Spinal cord (tissue), 10 donors: ENCODE measurements around the gene MSH3. TPM values are rescaled to one million over a fixed set of nuclear protein-coding genes. Genes with fewer than 3 reads are reported as not detected.

Experiments used
- DNase-seq, 6 donors: peaks; one replicate each; pipeline versions ENCODE4 v3.0.0 to v3.0.0-alpha.2; 2013 to 2015; ENCODE audit warnings: low spot score in 6 of 6, low read depth in 4 of 6
- H3K27ac ChIP-seq: one replicate; pipeline ENCODE4 v1.5.1; 2013; ENCODE audit warnings: low read depth, low read length, control low read depth
- H3K27me3 ChIP-seq: one replicate; pipeline ENCODE4 v1.6.1; 2013; ENCODE audit warnings: low read length; ENCODE audit not compliant: control insufficient read depth, insufficient read depth
- H3K36me3 ChIP-seq: one replicate; pipeline ENCODE4 v1.6.1; 2013; ENCODE audit warnings: low read length; ENCODE audit not compliant: control insufficient read depth, insufficient read depth
- H3K4me1 ChIP-seq: one replicate; pipeline ENCODE4 v1.6.1; 2013; ENCODE audit warnings: low read length; ENCODE audit not compliant: control insufficient read depth, insufficient read depth
- H3K4me3 ChIP-seq: one replicate; pipeline ENCODE4 v1.5.1; 2013; ENCODE audit warnings: low read depth, low read length, control low read depth
- H3K9me3 ChIP-seq: one replicate; pipeline ENCODE4 v1.6.1; 2013; ENCODE audit warnings: low read length; ENCODE audit not compliant: control insufficient read depth, insufficient read depth
- WGBS: methylation state at CpG from one replicate; pipeline ENCODE4 v1.1.5; 2013; ENCODE audit warnings: missing lambda C conversion rate; ENCODE audit not compliant: insufficient coverage; 5-methylcytosine and 5-hydroxymethylcytosine counted together
- polyA plus RNA-seq, 2 donors: library from polyadenylated mRNA; unstranded; fragments of 120-200 nt; gene quantifications; one replicate each; pipeline ENCODE4 v1.2.1, GENCODE V29; 2013; ENCODE audit not compliant: insufficient read length in 2 of 2
- total RNA-seq, 2 donors: library from RNA; depleted of rRNA in 1 of 2; stranded (reverse); fragments of 120-200 nt in 1 of 2; fragments of >200 nt in 1 of 2; gene quantifications; one replicate each; pipeline versions ENCODE4 v1.2.3 to v1.2.4, GENCODE V29; 2013 to 2014
- donor health status: healthy.

MSH3 gene
- total and polyA plus RNA-seq, 4 donors, result 9.4 to 29.0 (median 15.9) TPM

- DNase-seq, result no peak
- H3K36me3 ChIP-seq, result no peaks in the 10 kb centered on the region
- 100% methylated on average over 1 of the region's 2 CpGs for WGBS
- no peaks in the 10 kb centered on the region for H3K27me3 ChIP-seq
- no peaks in the 10 kb centered on the region for H3K9me3 ChIP-seq
- H3K27ac ChIP-seq, result no peak overlapping the region
- H3K4me3 ChIP-seq, result no peak overlapping the region
- no peaks in the 10 kb centered on the region for H3K4me1 ChIP-seq
These were observed 31.7 kb upstream of the MSH3 start for GRCh38 chr5:80622756-80623155.

GRCh38 chr5:80623999-80624398 is 30.5 kb upstream of the MSH3 start:
- WGBS, result 34% methylated on average over 4 of the region's 4 CpGs
- Histone ChIP-seq H3K36me3 (no peaks in the 10 kb centered on the region), H3K4me3 (no peak overlapping the region), H3K27ac (no peak overlapping the region), H3K9me3 (no peaks in the 10 kb centered on the region), H3K27me3 (no peaks in the 10 kb centered on the region), H3K4me1 (no peaks in the 10 kb centered on the region)
- DNase-seq, result no peak

- H3K27ac ChIP-seq, result no peak overlapping the region
- no CpG with 5 or more reads among the region's 5 CpGs for WGBS
- no peak overlapping the region for H3K4me3 ChIP-seq
- no peaks in the 10 kb centered on the region for H3K9me3 ChIP-seq
- DNase-seq, result no peak
- H3K36me3 ChIP-seq, result peaks cover 4% of the 10 kb centered on the region
- H3K4me1 ChIP-seq, result no peaks in the 10 kb centered on the region
- no peaks in the 10 kb centered on the region for H3K27me3 ChIP-seq
These were observed 29.2 kb upstream of the MSH3 start for GRCh38 chr5:80625230-80625629.

GRCh38 chr5:80629281-80629680 is 25.2 kb upstream of the MSH3 start:
- Histone ChIP-seq H3K4me3 (no peak overlapping the region), H3K4me1 (no peaks in the 10 kb centered on the region), H3K36me3 (peaks cover 7% of the 10 kb centered on the region), H3K27ac (no peak overlapping the region), H3K27me3 (no peaks in the 10 kb centered on the region), H3K9me3 (no peaks in the 10 kb centered on the region)
- DNase-seq, result no peak

GRCh38 chr5:80631278-80632259 is 22.9 kb upstream of the MSH3 start:
- no peak overlapping the region for H3K27ac ChIP-seq
- WGBS, result 96% methylated on average over 3 of the region's 11 CpGs
- no peaks in the 10 kb centered on the region for H3K9me3 ChIP-seq
- no peak overlapping the region for H3K4me3 ChIP-seq
- no peak for DNase-seq
- H3K36me3 ChIP-seq, result peaks cover 9% of the 10 kb centered on the region
- H3K4me1 ChIP-seq, result no peaks in the 10 kb centered on the region
- H3K27me3 ChIP-seq, result no peaks in the 10 kb centered on the region

- no CpG with 5 or more reads among the region's 2 CpGs for WGBS
- no peak overlapping the region for H3K4me3 ChIP-seq
- H3K9me3 ChIP-seq, result no peaks in the 10 kb centered on the region
- H3K27me3 ChIP-seq, result no peaks in the 10 kb centered on the region
- no peak overlapping the region for H3K27ac ChIP-seq
- no peak for DNase-seq
- H3K4me1 ChIP-seq, result no peaks in the 10 kb centered on the region
- peaks cover 9% of the 10 kb centered on the region for H3K36me3 ChIP-seq
These were observed 21.8 kb upstream of the MSH3 start for GRCh38 chr5:80632700-80633099.

- no peak overlapping the region for H3K27ac ChIP-seq
- H3K36me3 ChIP-seq, result peaks cover 10% of the 10 kb centered on the region
- no peaks in the 10 kb centered on the region for H3K27me3 ChIP-seq
- no peaks in the 10 kb centered on the region for H3K4me1 ChIP-seq
- no peak overlapping the region for H3K4me3 ChIP-seq
- peak in 1 of 6 donors; percentile 69 for DNase-seq
- H3K9me3 ChIP-seq, result no peaks in the 10 kb centered on the region
These were observed 20.3 kb upstream of the MSH3 start for GRCh38 chr5:80634193-80634592.

- WGBS, result no CpG with 5 or more reads among the region's 4 CpGs
These were observed 13.1 kb upstream of the MSH3 start for GRCh38 chr5:80641353-80641752.

GRCh38 chr5:80644900-80645299 is 9.6 kb upstream of the MSH3 start:
- H3K36me3 ChIP-seq, result peaks cover 25% of the 10 kb centered on the region
- H3K4me1 ChIP-seq, result no peaks in the 10 kb centered on the region
- DNase-seq, result no peak
- H3K4me3 ChIP-seq, result no peak overlapping the region
- no peaks in the 10 kb centered on the region for H3K27me3 ChIP-seq
- H3K9me3 ChIP-seq, result peaks cover 4% of the 10 kb centered on the region
- whole genome bisulfite sequencing, result 100% methylated on average over 4 of the region's 4 CpGs
- H3K27ac ChIP-seq, result no peak overlapping the region

More at GRCh38 chr5:80641353-80641752, 13.1 kb upstream of the MSH3 start:
- Histone ChIP-seq H3K9me3 (peaks cover 4% of the 10 kb centered on the region), H3K4me1 (no peaks in the 10 kb centered on the region), H3K27me3 (no peaks in the 10 kb centered on the region), H3K27ac (no peak overlapping the region), H3K36me3 (peaks cover 28% of the 10 kb centered on the region), H3K4me3 (no peak overlapping the region)
- DNase-seq, result no peak

GRCh38 chr5:80646926-80647325 is 7.5 kb upstream of the MSH3 start:
- Histone ChIP-seq H3K4me3 (no peak overlapping the region), H3K27me3 (no peaks in the 10 kb centered on the region)
- WGBS, result no CpG with 5 or more reads among the region's 3 CpGs

More at GRCh38 chr5:80646926-80647325, 7.5 kb upstream of the MSH3 start:
- Histone ChIP-seq H3K4me1 (no peaks in the 10 kb centered on the region), H3K36me3 (peaks cover 18% of the 10 kb centered on the region), H3K9me3 (peaks cover 4% of the 10 kb centered on the region), H3K27ac (no peak overlapping the region)
- DNase-seq, result peak in 1 of 6 donors; percentile 43
